ENCODE data around the gene DNAH3.
"Not testable (repeated sequence)": the region's sequence is repeated elsewhere in the genome, so short reads cannot be mapped to it uniquely, and the experiment has no call there.

Gene DNAH3, protein sequence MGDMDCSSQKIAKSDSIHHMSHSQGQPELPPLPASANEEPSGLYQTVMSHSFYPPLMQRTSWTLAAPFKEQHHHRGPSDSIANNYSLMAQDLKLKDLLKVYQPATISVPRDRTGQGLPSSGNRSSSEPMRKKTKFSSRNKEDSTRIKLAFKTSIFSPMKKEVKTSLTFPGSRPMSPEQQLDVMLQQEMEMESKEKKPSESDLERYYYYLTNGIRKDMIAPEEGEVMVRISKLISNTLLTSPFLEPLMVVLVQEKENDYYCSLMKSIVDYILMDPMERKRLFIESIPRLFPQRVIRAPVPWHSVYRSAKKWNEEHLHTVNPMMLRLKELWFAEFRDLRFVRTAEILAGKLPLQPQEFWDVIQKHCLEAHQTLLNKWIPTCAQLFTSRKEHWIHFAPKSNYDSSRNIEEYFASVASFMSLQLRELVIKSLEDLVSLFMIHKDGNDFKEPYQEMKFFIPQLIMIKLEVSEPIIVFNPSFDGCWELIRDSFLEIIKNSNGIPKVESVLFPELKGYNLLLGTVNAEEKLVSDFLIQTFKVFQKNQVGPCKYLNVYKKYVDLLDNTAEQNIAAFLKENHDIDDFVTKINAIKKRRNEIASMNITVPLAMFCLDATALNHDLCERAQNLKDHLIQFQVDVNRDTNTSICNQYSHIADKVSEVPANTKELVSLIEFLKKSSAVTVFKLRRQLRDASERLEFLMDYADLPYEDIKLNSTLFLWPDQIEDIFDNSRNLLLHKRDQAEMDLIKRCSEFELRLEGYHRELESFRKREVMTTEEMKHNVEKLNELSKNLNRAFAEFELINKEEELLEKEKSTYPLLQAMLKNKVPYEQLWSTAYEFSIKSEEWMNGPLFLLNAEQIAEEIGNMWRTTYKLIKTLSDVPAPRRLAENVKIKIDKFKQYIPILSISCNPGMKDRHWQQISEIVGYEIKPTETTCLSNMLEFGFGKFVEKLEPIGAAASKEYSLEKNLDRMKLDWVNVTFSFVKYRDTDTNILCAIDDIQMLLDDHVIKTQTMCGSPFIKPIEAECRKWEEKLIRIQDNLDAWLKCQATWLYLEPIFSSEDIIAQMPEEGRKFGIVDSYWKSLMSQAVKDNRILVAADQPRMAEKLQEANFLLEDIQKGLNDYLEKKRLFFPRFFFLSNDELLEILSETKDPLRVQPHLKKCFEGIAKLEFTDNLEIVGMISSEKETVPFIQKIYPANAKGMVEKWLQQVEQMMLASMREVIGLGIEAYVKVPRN (N-terminal part only)

DNA sequence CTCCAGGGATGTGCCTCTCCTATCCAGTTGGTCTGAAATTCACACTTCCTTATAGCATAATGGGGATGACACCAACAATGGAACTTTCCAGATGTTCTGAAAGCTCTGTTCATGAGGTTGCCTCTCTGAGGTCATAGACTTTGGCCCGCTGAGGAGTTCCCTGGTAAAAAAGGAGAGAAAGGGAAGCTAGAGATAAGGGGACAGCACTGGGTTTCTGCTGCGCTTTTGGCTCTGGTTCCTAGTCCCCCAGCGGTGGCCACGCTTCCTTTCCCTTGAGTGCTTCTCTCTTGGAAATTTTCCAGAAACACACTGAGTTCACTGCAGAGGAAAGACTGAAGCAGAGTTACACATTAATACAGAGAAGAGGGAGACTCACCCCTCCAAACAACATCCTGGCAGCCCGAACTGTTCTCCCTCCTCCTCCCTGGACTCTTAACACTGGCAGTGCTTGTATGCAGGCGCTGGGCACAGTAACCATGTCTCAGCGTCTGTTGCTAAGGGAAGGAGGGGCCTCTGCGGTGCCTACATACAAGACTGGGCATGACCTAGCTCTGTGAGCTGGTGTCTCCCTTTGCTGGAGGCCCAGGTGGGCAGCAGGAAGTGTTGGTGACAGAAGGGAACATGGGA lies at the start of gene DNAH3:
Gene DNAH3, minus strand, starts transcription at position 472 of the 627 bp plus-strand sequence. CDS start 527 bp downstream, outside the sequence.
- DNase-seq: no peak

DNA sequence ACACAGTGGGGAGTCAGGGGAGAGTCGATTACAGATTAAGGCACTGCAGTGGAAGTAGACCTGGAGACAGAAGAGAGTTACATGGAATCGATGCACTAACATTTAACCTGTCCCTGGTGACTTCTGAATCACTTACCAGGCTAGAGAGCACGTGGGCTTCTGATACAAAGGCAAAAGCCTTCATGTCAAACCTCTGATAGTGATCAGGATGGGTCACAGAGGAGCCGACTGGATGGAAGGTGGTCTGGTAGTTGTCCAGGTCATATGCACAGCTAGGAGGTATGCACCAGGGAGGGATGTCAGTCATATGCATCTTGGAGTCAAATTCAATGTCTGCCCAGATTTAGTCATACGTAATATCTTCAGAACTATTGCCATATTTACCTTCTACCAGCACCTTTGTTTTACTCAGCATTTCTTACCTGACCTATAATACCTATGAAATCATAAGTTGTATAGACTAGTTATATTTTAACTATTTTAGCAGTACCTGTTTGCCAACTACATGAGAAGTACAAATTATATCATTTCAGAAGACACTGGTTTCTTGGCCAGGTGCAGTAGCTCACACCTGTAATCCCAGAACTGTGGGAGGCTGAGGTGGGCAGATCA lies 49.1 kb upstream of the DNAH3 start:
- DNase-seq: no peak

GRCh38 chr16:21197621-21198020 lies 47.0 kb upstream of the DNAH3 start:
- no peak for DNase-seq

DNA sequence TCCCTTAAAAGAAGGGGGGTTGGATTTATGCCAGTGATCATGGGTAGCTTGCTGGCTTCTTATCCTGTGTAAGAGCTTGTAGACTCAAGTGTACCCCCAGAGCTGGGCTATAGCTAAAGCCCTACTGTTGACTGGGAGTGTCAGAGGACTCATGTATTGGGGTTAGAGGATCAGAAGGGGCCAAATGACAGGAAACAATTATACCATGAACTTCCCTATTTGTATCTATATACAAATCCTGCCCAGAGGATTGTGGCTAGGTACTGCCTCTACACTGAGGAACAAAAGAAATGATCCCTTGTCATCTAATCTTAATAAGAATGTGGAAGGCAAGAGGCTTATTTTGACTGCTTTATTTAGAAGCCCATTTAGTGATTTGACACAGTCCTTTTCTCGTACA lies 46.5 kb upstream of the DNAH3 start:
- DNase-seq: no peak

GRCh38 chr16:21195330-21195729 lies 44.7 kb upstream of the DNAH3 start:
- not testable (repeated sequence) for DNase-seq

DNA sequence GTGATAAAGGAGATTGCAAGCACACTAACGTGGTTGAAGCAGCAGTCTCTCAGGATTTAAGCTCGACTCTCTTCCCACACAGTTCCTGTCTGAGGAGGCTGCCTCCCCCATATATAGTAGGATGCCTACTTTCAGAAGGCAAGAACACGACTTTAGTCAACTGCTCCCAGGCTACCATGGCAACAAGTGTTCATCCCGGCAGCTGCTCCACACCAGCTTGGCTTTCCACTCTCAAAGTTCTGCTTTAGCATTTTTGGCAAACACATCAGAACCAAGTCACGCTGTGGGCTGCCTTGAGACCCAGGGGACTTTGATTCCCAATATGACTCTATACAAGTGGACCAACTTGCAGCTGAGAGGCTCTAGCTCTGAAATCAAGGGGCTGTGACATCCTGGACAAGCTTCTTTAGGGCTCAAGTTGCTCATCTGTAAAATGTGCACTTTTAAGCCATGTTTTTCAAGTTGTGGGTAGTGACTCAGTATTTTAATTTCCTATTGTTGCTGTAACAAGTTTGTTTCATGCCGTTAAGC lies 44.2 kb upstream of the DNAH3 start:
- no peak for DNase-seq

DNA sequence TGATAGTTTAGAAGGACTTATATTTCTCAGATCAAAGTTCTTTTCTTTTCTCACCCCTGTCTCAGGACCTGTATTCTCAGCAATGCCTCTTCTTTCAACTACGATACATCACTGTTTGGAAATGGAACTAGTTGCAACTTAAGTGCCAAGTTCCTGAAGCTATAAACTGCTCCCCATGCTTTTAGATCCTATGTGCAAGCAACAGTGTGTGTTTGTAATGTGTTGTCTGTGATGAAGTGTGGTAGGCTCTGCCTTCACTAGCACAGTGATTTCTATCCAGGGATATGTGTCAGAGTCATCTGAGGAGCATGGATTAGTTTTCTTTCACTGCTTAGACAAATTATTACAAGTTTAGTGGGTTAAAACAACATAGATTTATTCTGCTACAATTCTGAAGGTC lies 42.3 kb upstream of the DNAH3 start:
- DNase-seq: no peak

- no peak for DNase-seq
Measured at GRCh38 chr16:21190599-21190998, 40.0 kb upstream of the DNAH3 start.

- DNase-seq: no peak
Measured at GRCh38 chr16:21190013-21190412, 39.4 kb upstream of the DNAH3 start.

GRCh38 chr16:21189311-21189710 lies 38.7 kb upstream of the DNAH3 start:
- DNase-seq: no peak

- no peak for DNase-seq
Measured at GRCh38 chr16:21186326-21186691, 35.7 kb upstream of the DNAH3 start.

DNA sequence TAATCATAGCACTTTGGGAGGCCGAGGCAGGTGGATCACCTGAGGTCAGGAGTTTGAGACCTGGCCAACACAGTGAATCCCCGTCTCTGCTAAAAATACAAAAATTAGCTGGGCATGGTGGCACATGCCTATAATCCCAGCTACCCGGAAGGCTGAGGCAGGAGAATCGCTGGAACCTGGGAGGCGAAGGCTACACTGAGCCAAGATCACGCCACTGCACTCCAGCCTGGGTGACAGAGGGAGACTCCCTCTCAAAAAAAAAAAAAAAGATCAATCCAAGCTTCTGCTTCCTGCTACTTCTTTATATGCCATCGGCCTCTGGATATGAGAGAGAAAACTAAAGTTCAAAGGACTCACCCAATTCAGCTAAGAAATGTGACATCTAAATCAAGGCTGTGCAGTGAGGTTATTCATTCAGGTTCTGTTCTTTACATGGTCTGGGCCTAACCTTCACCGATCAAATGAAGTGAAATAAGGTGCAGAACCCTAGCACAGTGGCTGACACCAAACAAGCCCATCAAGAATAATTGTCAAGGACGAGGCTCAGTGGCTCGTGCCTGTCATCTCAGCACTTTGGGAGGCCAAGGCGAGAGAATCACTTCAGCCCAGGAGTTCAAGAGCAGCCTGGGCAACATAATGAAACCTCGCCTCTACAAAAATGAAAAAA lies 35.1 kb upstream of the DNAH3 start:
- DNase-seq: no peak

GRCh38 chr16:21184834-21185233 lies 34.2 kb upstream of the DNAH3 start:
- no peak for DNase-seq

DNA sequence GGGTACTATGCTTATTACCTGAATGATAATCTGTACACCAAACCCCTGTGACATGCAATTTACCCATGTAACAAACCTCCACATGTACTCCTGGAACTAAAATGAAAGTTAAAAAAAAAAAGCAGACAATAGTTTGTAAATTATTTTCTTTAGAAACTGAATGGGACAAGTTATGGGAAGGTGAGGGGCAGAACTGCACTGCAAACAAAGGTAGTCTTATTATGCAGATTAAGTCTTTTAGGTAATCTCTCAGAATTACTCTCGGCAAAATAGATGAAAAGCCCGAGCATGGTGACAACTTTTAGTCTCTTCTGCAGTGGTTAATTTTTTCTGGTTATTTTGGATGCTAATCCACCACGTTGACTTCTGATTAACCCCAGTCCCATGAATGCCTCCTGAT lies 33.3 kb upstream of the DNAH3 start:
- DNase-seq: no peak

- DNase-seq: no peak
Measured at GRCh38 chr16:21179983-21180365, 29.3 kb upstream of the DNAH3 start.

- DNase-seq: no peak
Measured at GRCh38 chr16:21179126-21179982, 28.7 kb upstream of the DNAH3 start.

GRCh38 chr16:21175397-21175796 lies 24.8 kb upstream of the DNAH3 start:
- DNase-seq: no peak

DNA sequence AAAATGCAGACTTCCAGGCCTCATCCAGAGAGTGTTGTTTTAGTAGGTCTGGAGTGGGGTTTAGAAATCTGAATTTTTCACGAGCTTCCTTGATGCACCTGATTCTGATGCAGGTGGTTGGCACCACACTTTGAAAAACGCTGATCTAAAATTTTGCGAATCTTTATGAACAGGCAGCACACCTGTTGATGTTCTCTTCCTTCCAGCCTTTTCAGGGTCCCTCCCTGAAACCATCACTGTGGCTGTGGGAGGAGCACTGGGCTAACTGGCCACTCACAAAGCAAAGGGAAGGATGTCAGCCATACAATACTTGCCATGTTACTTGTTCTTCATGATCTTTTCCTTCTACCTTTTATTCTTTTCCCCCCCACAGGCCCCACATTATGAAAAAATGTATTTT lies 22.0 kb upstream of the DNAH3 start:
- DNase-seq: no peak

DNA sequence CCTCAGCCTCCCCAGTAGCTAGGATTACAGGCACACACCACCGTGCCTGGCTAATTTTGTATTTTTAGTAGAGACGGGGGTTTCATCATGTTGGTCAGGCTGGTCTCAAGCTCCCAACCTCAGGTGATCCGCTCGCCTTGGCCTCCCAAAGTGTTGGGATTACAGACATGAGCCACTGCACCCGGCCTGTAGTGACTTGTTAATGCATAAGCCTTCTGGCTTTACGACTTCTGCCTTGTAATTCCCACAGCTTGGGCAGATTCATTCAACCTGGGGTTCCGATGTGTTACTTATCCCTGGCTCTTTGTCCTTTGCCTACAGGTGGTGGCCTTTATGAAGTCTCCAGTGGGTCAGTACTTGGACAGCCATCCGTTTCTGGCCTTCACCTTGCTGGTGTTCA lies 19.5 kb upstream of the DNAH3 start:
- DNase-seq: not testable (repeated sequence)

GRCh38 chr16:21169249-21169981 lies 18.8 kb upstream of the DNAH3 start:
- no peak for DNase-seq
